Measurements from ENCODE around the gene ADAD2.

DNA sequence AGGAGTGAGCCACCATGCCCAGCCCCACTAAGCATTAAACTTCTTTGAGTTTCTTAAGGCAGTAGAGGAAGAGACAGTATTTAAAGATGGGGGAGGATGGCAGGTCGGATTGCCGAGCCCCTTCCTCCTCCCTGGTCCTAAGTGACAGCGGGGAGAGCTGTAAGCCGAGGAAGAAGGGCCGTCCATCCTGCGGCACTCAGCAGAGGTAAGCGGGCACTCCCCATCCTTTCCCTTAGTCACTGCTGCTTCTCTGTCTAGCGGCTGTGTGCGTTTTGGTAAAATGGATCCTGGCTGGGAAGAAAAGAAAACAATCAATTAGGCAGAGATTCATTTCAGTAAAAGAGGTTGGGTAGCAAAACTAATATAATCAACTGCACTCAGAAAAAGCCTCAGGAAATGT lies 31.9 kb upstream of the ADAD2 start:
- TF ChIP-seq, protein P1, sequence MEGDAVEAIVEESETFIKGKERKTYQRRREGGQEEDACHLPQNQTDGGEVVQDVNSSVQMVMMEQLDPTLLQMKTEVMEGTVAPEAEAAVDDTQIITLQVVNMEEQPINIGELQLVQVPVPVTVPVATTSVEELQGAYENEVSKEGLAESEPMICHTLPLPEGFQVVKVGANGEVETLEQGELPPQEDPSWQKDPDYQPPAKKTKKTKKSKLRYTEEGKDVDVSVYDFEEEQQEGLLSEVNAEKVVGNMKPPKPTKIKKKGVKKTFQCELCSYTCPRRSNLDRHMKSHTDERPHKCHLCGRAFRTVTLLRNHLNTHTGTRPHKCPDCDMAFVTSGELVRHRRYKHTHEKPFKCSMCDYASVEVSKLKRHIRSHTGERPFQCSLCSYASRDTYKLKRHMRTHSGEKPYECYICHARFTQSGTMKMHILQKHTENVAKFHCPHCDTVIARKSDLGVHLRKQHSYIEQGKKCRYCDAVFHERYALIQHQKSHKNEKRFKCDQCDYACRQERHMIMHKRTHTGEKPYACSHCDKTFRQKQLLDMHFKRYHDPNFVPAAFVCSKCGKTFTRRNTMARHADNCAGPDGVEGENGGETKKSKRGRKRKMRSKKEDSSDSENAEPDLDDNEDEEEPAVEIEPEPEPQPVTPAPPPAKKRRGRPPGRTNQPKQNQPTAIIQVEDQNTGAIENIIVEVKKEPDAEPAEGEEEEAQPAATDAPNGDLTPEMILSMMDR (IDR thresholded peaks at IDR 0.05), result no peak
- no peak for TF ChIP-seq POLR2A (IDR thresholded peaks at IDR 0.05)

Measured in esophagus squamous epithelium (tissue), 4 donors.